AG10803 (cell line): ENCODE measurements around the gene MED9.
A peak's percentile ranks its signal among the peaks of the same experiment; 100 is the strongest.

Source experiments
- DNase-seq: peaks from one replicate; pipeline ENCODE4 v3.0.0; 2010; ENCODE audit warnings: low read depth
- H3K4me3 ChIP-seq: 2 replicates; pipeline ENCODE4 v1.5.1; 2011; ENCODE audit warnings: mild to moderate bottlenecking, low read length, control low read depth
- TF ChIP-seq, protein P1 (sequence below): conservative IDR thresholded peaks from 2 replicates; pipeline ENCODE4 v1.5.1; 2011; ENCODE audit warnings: mild to moderate bottlenecking, low read length, control low read depth, inconsistent platforms

MED9 gene

GRCh38 chr17:17437461-17437860 is 39.3 kb upstream of the MED9 start:
- TF ChIP-seq, protein P1, sequence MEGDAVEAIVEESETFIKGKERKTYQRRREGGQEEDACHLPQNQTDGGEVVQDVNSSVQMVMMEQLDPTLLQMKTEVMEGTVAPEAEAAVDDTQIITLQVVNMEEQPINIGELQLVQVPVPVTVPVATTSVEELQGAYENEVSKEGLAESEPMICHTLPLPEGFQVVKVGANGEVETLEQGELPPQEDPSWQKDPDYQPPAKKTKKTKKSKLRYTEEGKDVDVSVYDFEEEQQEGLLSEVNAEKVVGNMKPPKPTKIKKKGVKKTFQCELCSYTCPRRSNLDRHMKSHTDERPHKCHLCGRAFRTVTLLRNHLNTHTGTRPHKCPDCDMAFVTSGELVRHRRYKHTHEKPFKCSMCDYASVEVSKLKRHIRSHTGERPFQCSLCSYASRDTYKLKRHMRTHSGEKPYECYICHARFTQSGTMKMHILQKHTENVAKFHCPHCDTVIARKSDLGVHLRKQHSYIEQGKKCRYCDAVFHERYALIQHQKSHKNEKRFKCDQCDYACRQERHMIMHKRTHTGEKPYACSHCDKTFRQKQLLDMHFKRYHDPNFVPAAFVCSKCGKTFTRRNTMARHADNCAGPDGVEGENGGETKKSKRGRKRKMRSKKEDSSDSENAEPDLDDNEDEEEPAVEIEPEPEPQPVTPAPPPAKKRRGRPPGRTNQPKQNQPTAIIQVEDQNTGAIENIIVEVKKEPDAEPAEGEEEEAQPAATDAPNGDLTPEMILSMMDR = no peak
- no peak for DNase-seq
- H3K4me3 ChIP-seq = no peak overlapping the region

DNA sequence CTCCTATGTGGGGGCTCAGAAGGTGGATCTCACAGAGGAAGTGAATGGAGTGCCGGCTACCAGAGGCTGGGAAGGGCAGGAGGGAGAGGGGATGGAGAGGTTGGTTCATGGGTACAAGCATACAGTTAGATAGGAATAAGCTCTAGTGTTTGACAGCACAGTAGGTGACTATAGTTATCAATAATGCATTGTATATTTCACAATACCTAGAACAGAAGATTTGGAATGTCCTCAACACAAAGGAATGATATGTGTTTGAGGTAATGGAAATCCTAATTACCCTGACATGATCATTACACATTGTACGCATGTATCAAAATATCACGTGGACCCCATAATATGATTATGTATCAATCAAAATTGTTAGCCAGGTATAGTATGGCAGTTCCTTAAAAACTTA is 38.9 kb upstream of the MED9 start:
- no peak overlapping the region for H3K4me3 ChIP-seq
- no peak for DNase-seq
- TF ChIP-seq, protein P1 = no peak

DNA sequence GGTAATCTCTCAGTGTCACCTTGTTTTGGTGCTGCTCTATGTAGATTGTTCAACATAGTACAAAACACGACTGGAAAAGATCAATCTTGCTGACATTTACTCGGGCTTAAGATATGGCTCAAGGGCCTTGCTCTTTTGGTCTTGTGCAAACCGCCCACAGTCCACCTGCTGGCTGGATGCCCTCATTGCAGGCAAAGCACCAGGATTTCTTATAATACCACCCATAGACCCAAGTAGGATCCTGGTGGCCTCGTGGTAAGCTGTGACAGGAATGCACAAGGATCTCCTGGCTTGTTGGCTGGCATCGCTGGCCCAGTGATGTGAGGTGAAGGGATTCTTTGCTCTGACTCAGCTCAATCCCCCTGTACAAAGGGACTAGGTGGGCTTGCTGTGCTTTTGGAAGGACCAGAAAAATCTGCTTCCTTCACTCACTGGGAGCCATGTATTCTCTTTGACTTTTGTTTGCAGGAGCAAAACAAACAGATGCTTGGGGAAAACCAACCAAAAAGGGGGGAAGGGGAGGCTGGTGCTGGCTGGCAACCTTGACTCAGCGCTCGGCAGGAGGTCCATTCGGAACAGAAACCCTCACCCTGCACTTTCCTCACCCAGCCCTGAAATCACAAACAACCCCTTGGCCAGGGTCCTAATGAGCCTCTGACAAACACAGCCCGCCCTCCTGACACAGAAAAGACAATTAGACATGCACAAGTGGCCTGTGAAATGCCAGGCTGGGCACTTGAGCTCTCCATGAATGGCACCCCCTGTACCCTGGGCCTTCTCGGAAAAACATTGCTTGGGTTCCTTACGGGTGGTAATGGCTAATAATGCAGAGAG is 36.6 kb upstream of the MED9 start:
- no peak for DNase-seq
- no peak overlapping the region for H3K4me3 ChIP-seq
- TF ChIP-seq, protein P1 = peak; percentile 48

GRCh38 chr17:17440938-17441675 is 35.7 kb upstream of the MED9 start:
- H3K4me3 ChIP-seq = no peak overlapping the region
- DNase-seq = no peak
- TF ChIP-seq, protein P1 = no peak

DNA sequence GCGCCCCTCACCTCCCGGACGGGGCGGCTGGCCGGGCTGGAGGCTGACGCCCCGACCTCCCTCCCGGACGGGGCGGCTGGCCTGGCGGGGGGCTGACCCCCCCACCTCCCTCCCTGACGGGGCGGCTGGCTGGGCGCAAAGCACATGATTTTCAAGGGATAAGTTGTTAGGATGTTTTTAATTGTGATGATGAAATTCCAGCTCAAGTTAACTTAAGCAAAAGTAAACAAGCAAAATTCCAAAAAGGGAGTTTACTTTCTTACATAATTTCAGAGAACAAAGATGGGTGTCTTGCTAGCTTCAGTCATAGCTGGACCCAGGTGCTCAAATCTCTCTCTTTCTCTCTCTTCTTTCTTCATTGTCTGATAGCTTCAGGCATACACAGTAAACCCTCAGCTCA is 33.6 kb upstream of the MED9 start:
- TF ChIP-seq, protein P1 = no peak
- H3K4me3 ChIP-seq = no peak overlapping the region
- peak; percentile 56 for DNase-seq

- no peak for DNase-seq
- TF ChIP-seq, protein P1 = no peak
- H3K4me3 ChIP-seq = no peak overlapping the region
Measured at GRCh38 chr17:17445296-17445924, 31.4 kb upstream of the MED9 start.
